ENCODE results near the gene ME1. TPM values are rescaled to one million over a fixed set of nuclear protein-coding genes. Genes with fewer than 3 reads are reported as not detected.

The ME1 gene
- total and polyA plus RNA-seq, 9 of the 15 experiments (the other 6 are each of a cell fraction or from before 2014, with no cell fraction given): 3.2 to 10.4 (median 5.5) TPM

GRCh38 chr6:83476971-83477370 is 46.1 kb upstream of the ME1 start (continued):
- no peak for TF ChIP-seq SRSF1 (IDR thresholded peaks at IDR 0.05; ENCODE audit: low read depth, low read length)

- CTCF ChIA-PET (ENCODE audit: low intra/inter-chr PET ratio): no interaction called here
- Histone ChIP-seq H3K4me3 (no peak overlapping the region), H3K9ac (ENCODE audit: insufficient read depth in 1 of 2, low read depth in 2 of 2, low read length in 2 of 2) (no peak overlapping the region), H3K36me3 (ENCODE audit: control insufficient read depth, insufficient read depth, low read length) (no peaks in the 10 kb centered on the region), H3K9me3 (replicated peaks; ENCODE audit: control insufficient read depth, insufficient read depth, low read depth, low read length) (no peaks in the 10 kb centered on the region), H3K4me2 (ENCODE audit: insufficient read depth, low read length) (no peak overlapping the region), H2AFZ (ENCODE audit: low read depth, low read length) (no peak overlapping the region), H4K20me1 (replicated peaks; ENCODE audit: control insufficient read depth, insufficient read depth, low read length) (no peaks in the 10 kb centered on the region), H3K9me1 (ENCODE audit: control insufficient read depth, insufficient read depth, low read length) (no peaks in the 10 kb centered on the region), H3K79me2 (ENCODE audit: control insufficient read depth, insufficient read depth, low read length) (no peaks in the 10 kb centered on the region), H3K27me3 (ENCODE audit: control insufficient read depth in 2 of 2, insufficient read depth in 2 of 2, low read length in 2 of 2) (peaks cover 2 to 4% of the 10 kb centered on the region in 2 experiments; a peak in 1 of 5 replicates), H3K27ac (ENCODE audit: extremely low read depth, low read depth, low read length) (no peak overlapping the region), H3K4me1 (replicated peaks in 1 of 2; ENCODE audit: control insufficient read depth in 2 of 2, insufficient read depth in 2 of 2, low read length in 2 of 2) (no peaks in the 10 kb centered on the region)
- BruUV-seq (replicated peaks): no TSS peak
- no peak for ATAC-seq
- TF ChIP-seq MXI1 (IDR thresholded peaks at IDR 0.05; ENCODE audit: low read depth, low read length) (no peak), ETV5 (CRISPR knock-in tag; IDR thresholded peaks at IDR 0.05; ENCODE audit: low read depth) (no peak), L3MBTL2 (IDR thresholded peaks at IDR 0.05) (0 out of 2 replicates have a peak, but pooled peaks have one; percentile 29)
- DNase-seq (ENCODE audit: extremely low read depth in 1 of 4, low spot score in 3 of 4): no peak
- in situ Hi-C loops (cut with MboI) (no loop called here), intact Hi-C loops (cut with micrococcal nuclease) (no loop called here)
- 4% methylated on average over 4 of the region's 4 CpGs for WGBS (ENCODE audit: insufficient coverage, low coverage, missing lambda C conversion rate)
- no peak for FAIRE-seq
- POLR2A ChIA-PET: interaction anchor here (0.6 kb wide), 1 partner anchor 43 kb away, joined by 3 read pairs; the partner anchor contains the start of gene ME1
Observed at GRCh38 chr6:83474309-83474708, 43.5 kb upstream of the ME1 start.

- Histone ChIP-seq H3K36me3 (ENCODE audit: control insufficient read depth, insufficient read depth, low read length) (no peaks in the 10 kb centered on the region), H3K9me1 (ENCODE audit: control insufficient read depth, insufficient read depth, low read length) (no peaks in the 10 kb centered on the region), H3K4me3 (no peak overlapping the region), H3K27ac (ENCODE audit: extremely low read depth, low read depth, low read length) (no peak overlapping the region), H3K27me3 (ENCODE audit: control insufficient read depth in 2 of 2, insufficient read depth in 2 of 2, low read length in 2 of 2) (peaks cover 2 to 4% of the 10 kb centered on the region in 2 experiments; a peak in 1 of 5 replicates), H3K9me3 (replicated peaks; ENCODE audit: control insufficient read depth, insufficient read depth, low read depth, low read length) (no peaks in the 10 kb centered on the region), H3K79me2 (ENCODE audit: control insufficient read depth, insufficient read depth, low read length) (no peaks in the 10 kb centered on the region), H3K9ac (ENCODE audit: insufficient read depth in 1 of 2, low read depth in 2 of 2, low read length in 2 of 2) (no peak overlapping the region), H3K4me1 (replicated peaks in 1 of 2; ENCODE audit: control insufficient read depth in 2 of 2, insufficient read depth in 2 of 2, low read length in 2 of 2) (peaks cover 0 to under 1% of the 10 kb centered on the region in 2 experiments; a peak in 1 of 5 replicates), H2AFZ (ENCODE audit: low read depth, low read length) (no peak overlapping the region), H4K20me1 (replicated peaks; ENCODE audit: control insufficient read depth, insufficient read depth, low read length) (no peaks in the 10 kb centered on the region), H3K4me2 (ENCODE audit: insufficient read depth, low read length) (no peak overlapping the region)
- FAIRE-seq (no peak), DNase-seq (ENCODE audit: extremely low read depth in 1 of 4, low spot score in 3 of 4) (no peak), ATAC-seq (no peak)
- intact Hi-C loops (cut with micrococcal nuclease): no loop called here
- ChIA-PET CTCF (ENCODE audit: low intra/inter-chr PET ratio) (no interaction called here), POLR2A (no interaction called here)
- no peak for TF ChIP-seq L3MBTL2 (IDR thresholded peaks at IDR 0.05)
- in situ Hi-C loops (cut with MboI): no loop called here
- WGBS (ENCODE audit: insufficient coverage, low coverage, missing lambda C conversion rate): 4% methylated on average over 2 of the region's 2 CpGs
- BruUV-seq (replicated peaks): no TSS peak
Observed at GRCh38 chr6:83472767-83473166, 41.9 kb upstream of the ME1 start.

Data from K562 (cell line).